SW480 (cell line): ENCODE measurements around the gene THSD7A.

ENCODE experiments used
- DNase-seq: peaks from one replicate; pipeline ENCODE4 v3.0.0-alpha.2; 2016; ENCODE audit warnings: low spot score

The THSD7A gene

DNA sequence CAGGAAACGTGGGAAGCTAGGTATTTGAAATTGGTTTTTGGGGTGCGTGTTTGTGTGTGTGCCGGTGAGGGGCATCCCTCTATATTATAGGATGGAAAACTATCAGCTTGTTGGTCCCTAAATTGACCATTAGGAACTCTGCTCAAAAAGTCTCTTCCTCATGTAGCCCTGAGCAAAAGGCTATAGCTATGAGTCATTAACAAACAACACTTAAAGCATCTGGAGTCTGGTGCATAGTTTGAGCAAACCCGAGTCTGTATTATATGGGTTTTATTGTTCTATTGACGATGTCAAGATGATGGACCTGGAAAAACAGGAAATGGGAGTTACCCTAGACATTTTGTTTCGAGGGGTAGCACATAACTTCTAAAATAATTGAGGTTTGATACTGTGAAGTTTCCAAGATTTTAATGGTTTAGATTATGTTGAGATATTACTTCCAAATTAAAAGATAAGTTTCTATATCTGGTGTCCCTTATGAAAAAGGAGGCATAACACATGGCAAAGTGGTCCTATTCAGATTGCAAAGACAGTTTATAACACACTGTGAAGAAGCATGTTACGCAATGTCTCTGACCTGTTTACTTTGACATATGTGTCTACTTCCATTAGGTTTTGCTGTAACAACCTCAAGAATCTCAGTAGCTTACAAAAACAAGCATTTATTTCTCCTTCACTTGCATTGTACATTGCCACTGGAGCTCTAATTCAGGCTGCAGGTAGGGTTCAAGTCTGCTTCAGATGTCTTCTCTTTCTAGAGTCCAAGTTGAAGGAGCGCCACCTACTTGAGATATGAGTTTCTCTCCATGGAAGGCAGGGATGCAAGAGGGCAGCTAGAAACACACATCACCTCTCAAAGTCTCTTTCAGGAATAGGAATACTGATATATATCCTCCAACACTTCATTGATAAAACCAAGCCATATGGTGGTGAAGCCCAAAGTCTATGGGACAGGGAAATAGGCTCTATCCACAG is 500.6 kb downstream of the THSD7A start:
- no peak for DNase-seq

DNA sequence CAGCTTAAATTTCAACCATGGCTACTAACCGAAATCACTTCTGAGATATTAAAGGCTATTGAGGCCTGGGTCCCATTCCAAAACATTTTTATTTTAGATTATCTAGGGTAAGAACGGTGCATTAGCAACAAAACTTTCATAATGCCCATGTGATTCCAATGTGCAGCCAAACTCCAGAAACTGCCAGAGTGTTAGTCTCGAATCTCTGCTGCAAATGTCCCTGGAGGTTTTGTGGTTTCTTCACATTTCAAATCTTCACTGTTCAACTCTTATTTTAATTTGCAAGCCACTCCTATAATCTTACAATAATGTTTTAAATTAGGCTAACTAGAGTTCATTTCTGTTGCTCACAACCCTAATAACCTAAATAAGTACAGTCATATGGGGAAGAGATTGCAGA is 501.3 kb downstream of the THSD7A start:
- no peak for DNase-seq

DNA sequence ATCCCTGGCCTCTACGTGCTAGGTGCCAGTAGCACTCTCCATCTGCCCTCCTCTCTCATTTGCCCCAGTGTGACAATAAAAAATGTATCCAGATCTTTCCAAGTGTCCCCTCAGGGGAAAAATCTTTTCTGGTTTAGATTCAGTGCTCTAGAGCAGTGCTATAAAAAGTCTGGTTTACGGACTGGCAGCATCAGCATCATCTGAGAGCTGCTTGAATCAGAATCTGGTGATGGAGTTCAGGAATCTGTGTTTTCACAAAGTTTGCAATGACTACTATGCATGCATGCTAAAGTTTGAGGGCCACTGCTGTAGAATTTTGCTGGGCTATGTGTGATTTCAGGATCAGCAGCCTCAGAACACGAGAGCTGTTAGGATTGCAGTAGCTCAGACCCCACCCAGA is 501.8 kb downstream of the THSD7A start:
- no peak for DNase-seq

DNA sequence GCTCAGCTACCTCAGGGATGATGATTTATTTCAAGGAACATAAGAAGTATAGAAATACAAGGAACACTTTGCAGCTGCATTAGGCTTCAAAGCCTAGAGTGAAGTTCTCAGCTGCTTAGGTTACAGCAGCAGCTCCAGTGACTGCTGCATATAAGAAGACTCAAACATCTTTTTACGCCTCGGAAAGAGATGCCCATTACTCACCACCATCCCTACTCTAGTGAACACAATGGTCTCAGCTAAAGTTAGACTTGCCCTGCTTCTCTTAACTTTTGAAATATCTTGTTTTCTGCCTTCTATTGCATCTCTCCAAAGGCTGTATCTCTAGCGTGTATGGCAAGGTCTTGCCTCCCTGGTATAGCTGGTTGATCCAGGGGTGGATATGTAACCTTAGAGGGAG is 502.4 kb downstream of the THSD7A start:
- DNase-seq: no peak

DNA sequence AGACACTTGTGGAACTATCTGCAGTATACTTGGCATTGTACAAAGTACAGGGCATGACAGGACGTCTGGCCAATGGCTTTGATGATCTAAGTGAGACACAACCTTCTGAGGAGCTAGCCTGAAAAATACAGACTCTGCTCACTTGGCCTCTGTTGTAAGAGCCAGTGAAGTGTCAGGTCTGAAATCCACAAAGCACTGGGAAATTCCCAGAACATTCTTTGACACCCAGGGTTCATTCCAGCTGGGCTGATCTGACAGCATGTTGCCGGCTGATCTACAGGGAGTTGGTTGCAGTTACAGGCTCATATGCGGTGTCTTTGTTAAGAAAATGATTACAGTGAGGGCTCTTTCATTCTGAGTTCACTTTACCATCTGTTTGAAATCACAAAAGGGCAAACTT is 503.7 kb downstream of the THSD7A start:
- DNase-seq: no peak

DNA sequence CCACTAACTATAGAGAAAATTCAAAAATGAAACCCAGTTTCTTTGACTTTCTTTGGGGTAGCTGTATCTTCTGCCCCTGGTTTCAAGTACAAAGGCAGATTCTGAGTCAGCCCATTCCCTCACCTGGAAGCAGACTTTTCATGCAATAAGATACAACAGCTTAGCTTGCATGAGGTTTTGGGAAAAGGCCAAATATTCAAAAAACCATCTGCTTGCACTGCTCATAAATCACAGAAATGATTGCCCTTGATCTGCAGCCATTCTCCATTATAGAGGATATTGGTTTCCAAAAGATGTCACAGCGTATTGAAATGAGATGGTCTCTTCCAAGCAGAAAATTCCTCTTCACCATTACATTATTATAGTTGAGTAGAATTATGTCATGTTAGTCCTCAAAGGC is 504.4 kb downstream of the THSD7A start:
- no peak for DNase-seq
